ENCODE results near the gene ANK3. TPM values are rescaled to one million over a fixed set of nuclear protein-coding genes. Genes with fewer than 3 reads are reported as not detected.

ANK3 gene
- polyA plus RNA-seq, 1 experiment, result 0.13 TPM

DNA sequence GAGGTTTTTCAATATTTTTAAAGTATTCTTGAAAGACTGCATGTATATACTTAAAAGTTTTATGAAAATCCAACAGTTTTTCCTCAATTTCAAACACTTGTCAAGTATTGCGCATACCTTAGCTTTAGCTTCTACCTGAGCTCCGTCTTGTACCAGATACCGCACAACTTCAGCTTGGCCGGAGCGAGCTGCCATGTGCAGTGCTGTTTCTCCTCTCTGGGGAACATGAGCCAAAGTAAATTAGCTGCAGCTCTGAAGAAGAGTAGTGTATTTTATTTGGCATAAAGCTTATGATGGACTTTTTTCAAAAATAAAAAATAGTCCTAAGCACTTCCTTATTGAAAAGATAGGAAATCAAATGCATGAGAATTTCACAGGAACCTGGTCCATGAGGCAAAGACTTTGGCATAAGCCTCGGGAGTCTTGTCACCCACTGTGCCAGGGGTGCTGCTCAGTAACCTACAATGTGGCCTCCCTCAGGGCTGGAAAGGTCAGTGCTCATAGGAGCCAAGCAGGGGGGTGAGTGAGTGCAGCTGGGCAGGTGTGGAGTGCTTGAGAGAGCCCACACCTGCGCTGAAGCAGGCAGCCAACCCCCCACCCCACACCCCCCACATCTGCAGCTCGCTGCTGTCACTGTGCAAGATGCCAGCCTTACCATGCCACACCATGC, 189.5 kb downstream of the ANK3 start:
- Histone ChIP-seq H3K27me3 (ENCODE audit: control insufficient read depth, insufficient read depth, low read length) (no peaks in the 10 kb centered on the region), H3K4me3 (ENCODE audit: low read depth, low read length) (no peak overlapping the region), H3K36me3 (ENCODE audit: control insufficient read depth, insufficient read depth, low read length) (no peaks in the 10 kb centered on the region)
- CTCF ChIA-PET, result interaction anchor here (0.6 to 1.5 kb wide), 5 partner anchors 9 to 578 kb away, joined by 3 to 6 read pairs (median 3); no protein-coding TSS in a partner anchor
- TF ChIP-seq, protein P1, sequence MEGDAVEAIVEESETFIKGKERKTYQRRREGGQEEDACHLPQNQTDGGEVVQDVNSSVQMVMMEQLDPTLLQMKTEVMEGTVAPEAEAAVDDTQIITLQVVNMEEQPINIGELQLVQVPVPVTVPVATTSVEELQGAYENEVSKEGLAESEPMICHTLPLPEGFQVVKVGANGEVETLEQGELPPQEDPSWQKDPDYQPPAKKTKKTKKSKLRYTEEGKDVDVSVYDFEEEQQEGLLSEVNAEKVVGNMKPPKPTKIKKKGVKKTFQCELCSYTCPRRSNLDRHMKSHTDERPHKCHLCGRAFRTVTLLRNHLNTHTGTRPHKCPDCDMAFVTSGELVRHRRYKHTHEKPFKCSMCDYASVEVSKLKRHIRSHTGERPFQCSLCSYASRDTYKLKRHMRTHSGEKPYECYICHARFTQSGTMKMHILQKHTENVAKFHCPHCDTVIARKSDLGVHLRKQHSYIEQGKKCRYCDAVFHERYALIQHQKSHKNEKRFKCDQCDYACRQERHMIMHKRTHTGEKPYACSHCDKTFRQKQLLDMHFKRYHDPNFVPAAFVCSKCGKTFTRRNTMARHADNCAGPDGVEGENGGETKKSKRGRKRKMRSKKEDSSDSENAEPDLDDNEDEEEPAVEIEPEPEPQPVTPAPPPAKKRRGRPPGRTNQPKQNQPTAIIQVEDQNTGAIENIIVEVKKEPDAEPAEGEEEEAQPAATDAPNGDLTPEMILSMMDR (IDR thresholded peaks at IDR 0.05; ENCODE audit: insufficient read depth, low read depth, low read length), result no peak
- no peak for DNase-seq (ENCODE audit: low read depth)
- POLR2A ChIA-PET, result no interaction called here

DNA sequence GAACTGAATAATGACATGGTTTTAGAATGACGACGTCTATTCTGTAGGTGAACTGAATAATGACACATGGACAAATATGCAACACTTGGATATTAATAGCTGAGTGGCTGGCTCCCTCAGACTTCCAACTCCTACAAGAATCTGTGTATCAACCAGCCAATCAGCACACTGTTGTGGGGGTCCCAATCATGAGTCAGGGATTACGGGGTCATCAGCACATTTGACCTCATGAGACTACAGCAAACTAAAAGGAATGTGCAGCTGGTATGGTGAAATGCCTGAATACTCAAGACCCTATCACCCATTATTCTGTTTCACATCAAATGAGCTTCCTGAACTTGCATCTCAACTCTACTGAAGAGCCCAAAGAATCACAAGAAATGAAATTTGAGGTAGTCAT, 192.5 kb downstream of the ANK3 start:
- no peak for DNase-seq (ENCODE audit: low read depth)
- TF ChIP-seq, protein P1 (IDR thresholded peaks at IDR 0.05; ENCODE audit: insufficient read depth, low read depth, low read length), result no peak
- H3K27me3 ChIP-seq (ENCODE audit: control insufficient read depth, insufficient read depth, low read length), result no peaks in the 10 kb centered on the region
- POLR2A ChIA-PET, result no interaction called here
- no peaks in the 10 kb centered on the region for H3K36me3 ChIP-seq (ENCODE audit: control insufficient read depth, insufficient read depth, low read length)
- no peak overlapping the region for H3K4me3 ChIP-seq (ENCODE audit: low read depth, low read length)
- CTCF ChIA-PET, result interaction anchor here (0.8 to 1.9 kb wide), 6 partner anchors 9 to 411 kb away, joined by 3 to 6 read pairs (median 4); no protein-coding TSS in a partner anchor

DNA sequence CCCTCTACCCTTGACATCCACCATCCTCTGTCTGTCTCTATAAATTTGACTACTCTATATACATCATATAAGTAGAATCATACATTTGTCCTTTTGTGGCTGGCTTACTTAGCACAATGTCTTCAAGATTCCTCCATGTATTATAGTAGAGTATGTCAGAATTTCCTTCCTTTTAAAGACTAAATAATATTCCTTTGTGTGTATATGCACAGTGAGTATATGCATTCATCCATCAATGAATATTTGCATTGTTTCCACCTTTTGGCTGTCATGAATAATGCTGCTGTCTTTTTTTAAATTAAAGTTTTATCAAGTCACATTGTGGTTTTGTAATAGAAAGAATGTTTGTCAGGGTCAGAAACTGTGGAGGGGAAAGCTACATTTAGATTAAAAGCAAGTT, 195.3 kb downstream of the ANK3 start:
- CTCF ChIA-PET, result no interaction called here
- POLR2A ChIA-PET, result no interaction called here
- no peak for DNase-seq (ENCODE audit: low read depth)
- H3K4me3 ChIP-seq (ENCODE audit: low read depth, low read length), result no peak overlapping the region
- H3K36me3 ChIP-seq (ENCODE audit: control insufficient read depth, insufficient read depth, low read length), result no peaks in the 10 kb centered on the region
- H3K27me3 ChIP-seq (ENCODE audit: control insufficient read depth, insufficient read depth, low read length), result 0 out of 2 replicates have a peak, but pooled peaks cover 2% of the 10 kb centered on the region
- TF ChIP-seq, protein P1 (IDR thresholded peaks at IDR 0.05; ENCODE audit: insufficient read depth, low read depth, low read length), result no peak

DNA sequence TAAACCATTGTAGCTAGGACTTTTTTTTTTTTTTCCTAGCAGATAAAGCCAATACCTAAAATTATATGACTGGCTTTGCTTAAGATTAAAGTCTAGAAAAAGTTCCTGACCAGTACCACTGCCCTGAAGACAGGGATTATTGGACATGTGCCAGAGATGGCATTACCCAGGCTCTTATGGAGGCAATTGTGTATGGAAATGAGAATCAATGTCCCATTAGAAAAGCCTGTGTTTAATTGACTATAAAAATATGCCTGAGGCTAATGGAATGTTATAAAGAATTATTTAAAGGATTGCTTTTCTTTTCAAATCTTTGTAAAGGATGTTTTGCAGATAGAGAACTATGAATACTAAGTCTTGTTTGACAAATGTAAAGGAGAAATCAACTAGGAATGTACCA, 196.7 kb downstream of the ANK3 start:
- POLR2A ChIA-PET, result no interaction called here
- Histone ChIP-seq H3K36me3 (ENCODE audit: control insufficient read depth, insufficient read depth, low read length) (no peaks in the 10 kb centered on the region), H3K27me3 (ENCODE audit: control insufficient read depth, insufficient read depth, low read length) (0 out of 2 replicates have a peak, but pooled peaks cover 2% of the 10 kb centered on the region), H3K4me3 (ENCODE audit: low read depth, low read length) (no peak overlapping the region)
- CTCF ChIA-PET, result interaction anchor here (1.1 to 2.1 kb wide), 2 partner anchors 15 to 78 kb away, joined by 3 to 6 read pairs; no protein-coding TSS in a partner anchor
- DNase-seq (ENCODE audit: low read depth), result no peak
- TF ChIP-seq, protein P1 (IDR thresholded peaks at IDR 0.05; ENCODE audit: insufficient read depth, low read depth, low read length), result no peak

DNA sequence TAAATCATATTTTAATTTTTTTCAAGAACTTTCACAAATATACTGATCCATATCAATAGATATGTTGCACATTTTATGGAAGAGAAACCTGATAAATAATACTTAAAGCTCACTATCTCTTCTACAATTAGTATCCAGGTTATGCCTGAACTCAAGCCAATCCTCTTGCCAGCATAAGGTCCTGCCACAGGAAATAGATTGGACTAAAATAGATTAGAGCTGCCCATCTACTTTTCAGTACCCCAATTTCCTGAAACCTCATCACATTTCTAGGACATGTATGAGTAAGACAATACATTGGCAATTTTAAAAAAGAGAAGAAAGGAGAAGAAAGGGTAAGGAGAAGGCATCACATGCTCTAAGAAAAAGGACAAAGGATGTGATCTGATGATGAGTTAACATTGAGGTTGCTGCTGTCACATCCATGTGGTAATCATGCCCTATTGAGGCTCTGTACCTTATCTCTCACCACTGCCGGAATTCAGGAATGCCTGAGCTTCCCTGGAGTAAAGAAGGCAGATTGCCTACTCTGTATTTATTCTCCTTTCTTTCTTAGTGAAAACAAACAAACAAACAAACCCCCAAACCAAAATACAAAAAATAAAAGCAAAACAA, 199.7 kb downstream of the ANK3 start:
- H3K4me3 ChIP-seq (ENCODE audit: low read depth, low read length), result no peak overlapping the region
- no peak for DNase-seq (ENCODE audit: low read depth)
- H3K27me3 ChIP-seq (ENCODE audit: control insufficient read depth, insufficient read depth, low read length), result 0 out of 2 replicates have a peak, but pooled peaks cover 2% of the 10 kb centered on the region
- ChIA-PET POLR2A (no interaction called here), CTCF (interaction anchor here (1.7 kb wide), 1 partner anchor 75 kb away, joined by 4 read pairs; no protein-coding TSS in a partner anchor)
- TF ChIP-seq, protein P1 (IDR thresholded peaks at IDR 0.05; ENCODE audit: insufficient read depth, low read depth, low read length), result no peak
- H3K36me3 ChIP-seq (ENCODE audit: control insufficient read depth, insufficient read depth, low read length), result no peaks in the 10 kb centered on the region

Measured in BJ (cell line).